Measurements from ENCODE around the gene PKN3. TPM values are rescaled to one million over a fixed set of nuclear protein-coding genes. Genes with fewer than 3 reads are reported as not detected.

The PKN3 gene
- total and polyA plus RNA-seq, 2 donors (not counting 1 experiment from before 2014, with no cell fraction given), result 1.4 to 3.7 TPM

GRCh38 chr9:128687453-128687852 lies 14.8 kb upstream of the PKN3 start:
- ChIA-PET POLR2A (no interaction called here), CTCF (interaction anchor here (1.2 kb wide), 2 partner anchors 15 to 39 kb away, joined by 3 to 4 read pairs; partner anchors contain the start of gene PKN3)
- peak overlapping the region; percentile 95 for H3K27ac Mint-ChIP-seq
- peaks cover 5 to 16% of the 10 kb centered on the region in 2 experiments for H3K36me3 ChIP-seq (replicated peaks in 1 of 2; ENCODE audit: control extremely low read depth in 1 of 2, control insufficient read depth in 1 of 2, extremely low read depth in 1 of 2, insufficient read depth in 2 of 2, low read length in 1 of 2)
- H3K4me3 ChIP-seq (ENCODE audit: control extremely low read depth in 1 of 5, extremely low read depth in 1 of 5, insufficient read depth in 1 of 5, low read depth in 2 of 5, low read length in 4 of 5), result no peak overlapping the region
- H3K9me3 Mint-ChIP-seq (ENCODE audit: insufficient read depth), result no peaks in the 10 kb centered on the region
- peak overlapping the region; percentile 89 for H3K4me3 Mint-ChIP-seq
- H3K9me3 ChIP-seq (ENCODE audit: control extremely low read depth in 1 of 3, control insufficient read depth in 2 of 3, insufficient read depth in 1 of 3, low read length in 2 of 3), result peaks cover 0 to 5% (median 0%) of the 10 kb centered on the region in 3 donors
- peaks cover 81% of the 10 kb centered on the region for H3K79me2 ChIP-seq (ENCODE audit: control insufficient read depth, insufficient read depth, low read length)
- 100% methylated on average over 2 of the region's 4 CpGs for WGBS (ENCODE audit: insufficient coverage)
- DNase-seq (no peak), ATAC-seq (ENCODE audit: low read depth) (no peak)
- H3K27ac ChIP-seq (ENCODE audit: low read length in 2 of 2), result peak overlapping the region in 1 of 2 donors; percentile 89
- H3K27me3 Mint-ChIP-seq, result no peaks in the 10 kb centered on the region
- peaks cover 62% of the 10 kb centered on the region for H3K4me1 Mint-ChIP-seq
- H2AFZ ChIP-seq (ENCODE audit: insufficient read depth, low read depth, low read length, poor library complexity, severe bottlenecking), result no peak overlapping the region
- intact Hi-C loops (cut with micrococcal nuclease), result loop anchor here (5.0 kb wide), 2 partner anchors 40 to 230 kb away; partner anchors contain the start of gene ODF2
- peaks cover 54 to 67% of the 10 kb centered on the region in 2 donors for H3K4me1 ChIP-seq (ENCODE audit: control insufficient read depth in 2 of 2, insufficient read depth in 2 of 2, low read length in 2 of 2)
- no peak overlapping the region for H3K9ac ChIP-seq (ENCODE audit: low read length)
- no peak for TF ChIP-seq EZH2 (IDR thresholded peaks at IDR 0.05; ENCODE audit: borderline replicate concordance, insufficient read depth, low read depth, low read length, poor library complexity, severe bottlenecking)
- no peak for TF ChIP-seq CTCF (IDR thresholded peaks at IDR 0.05)
- H3K4me2 ChIP-seq (replicated peaks; ENCODE audit: low read depth, low read length, poor library complexity, severe bottlenecking), result no peak overlapping the region
- no peaks in the 10 kb centered on the region for H3K27me3 ChIP-seq (replicated peaks in 1 of 4; ENCODE audit: control extremely low read depth in 1 of 4, control insufficient read depth in 3 of 4, insufficient read depth in 4 of 4, low read length in 3 of 4)
- peaks cover 23% of the 10 kb centered on the region for H4K20me1 ChIP-seq (ENCODE audit: control insufficient read depth, insufficient read depth, low read length, poor library complexity, severe bottlenecking)
